Uterus (tissue), 4 donors: ENCODE measurements around the gene RSPO1. TPM values are rescaled to one million over a fixed set of nuclear protein-coding genes. Genes with fewer than 3 reads are reported as not detected.

Experiments
- DNase-seq, 2 donors: peaks; one replicate each; pipeline ENCODE4 v3.0.0-alpha.2; 2019 to 2020
- H3K27ac ChIP-seq, 2 donors: fragments of 200-600 bp; sonication (generic); 1 replicate in 1 of 2; 2 replicates in 1 of 2; pipeline ENCODE4 v1.5.1; 2016 to 2018
- H3K27me3 ChIP-seq, 2 donors: fragments of 200-600 bp; sonication (generic); one replicate each; pipeline ENCODE4 v1.5.1; 2018 to 2019; ENCODE audit warnings: control low read depth in 1 of 2
- H3K36me3 ChIP-seq, 2 donors: fragments of 200-600 bp; sonication (generic); one replicate each; pipeline ENCODE4 v1.5.1; 2019; ENCODE audit warnings: control low read depth in 1 of 2
- H3K4me1 ChIP-seq, 2 donors: fragments of 200-600 bp; sonication (generic); one replicate each; pipeline ENCODE4 v1.5.1; 2018 to 2019; ENCODE audit warnings: control low read depth in 1 of 2
- H3K4me3 ChIP-seq, 2 donors: fragments of 200-600 bp; sonication (generic); 1 replicate in 1 of 2; 2 replicates in 1 of 2; pipeline ENCODE4 v1.5.1; 2018 to 2019; ENCODE audit warnings: mild to moderate bottlenecking in 1 of 2
- H3K9me3 ChIP-seq, 2 donors: fragments of 200-600 bp; sonication (generic); one replicate each; pipeline ENCODE4 v1.5.1; 2019; ENCODE audit warnings: control low read depth in 1 of 2
- POLR2A ChIP-seq, 2 donors: fragments of 450-650 bp; IDR thresholded peaks; one replicate each; pipeline ENCODE4 v1.6.1; 2016; ENCODE audit warnings: antibody characterized with exemption in 2 of 2, mild to moderate bottlenecking in 1 of 2, moderate library complexity in 1 of 2
- intact Hi-C: fragments of 100-400 bp; cut with DNase I; formaldehyde crosslinking; loops from one replicate; pipeline ENCODE4 v1.15.1; 2023; ENCODE audit warnings: low total_unique reads
- total RNA-seq, 4 donors: library from RNA; depleted of rRNA in 3 of 4; stranded (reverse); fragments of >200 nt in 3 of 4; gene quantifications; one replicate each; pipeline versions ENCODE4 v1.1.0 to v1.2.4, GENCODE V29; 2014 to 2023
- TF ChIP-seq, protein P1 (sequence below), 4 experiments: fragments of 200-600 bp in 2 of 4; fragments of 450-650 bp in 2 of 4; sonication (generic) in 2 of 4; IDR thresholded peaks; one replicate each; pipeline ENCODE4 v1.5.1; 2016 to 2019; ENCODE audit warnings: antibody characterized with exemption in 4 of 4, mild to moderate bottlenecking in 2 of 4, moderate library complexity in 1 of 4
- donor health status: DM: yes; HTN: yes; CAD: no.

The RSPO1 gene
- total RNA-seq, 4 donors from 2014 or later, result 4.6 to 74.6 (median 29.9) TPM

DNA sequence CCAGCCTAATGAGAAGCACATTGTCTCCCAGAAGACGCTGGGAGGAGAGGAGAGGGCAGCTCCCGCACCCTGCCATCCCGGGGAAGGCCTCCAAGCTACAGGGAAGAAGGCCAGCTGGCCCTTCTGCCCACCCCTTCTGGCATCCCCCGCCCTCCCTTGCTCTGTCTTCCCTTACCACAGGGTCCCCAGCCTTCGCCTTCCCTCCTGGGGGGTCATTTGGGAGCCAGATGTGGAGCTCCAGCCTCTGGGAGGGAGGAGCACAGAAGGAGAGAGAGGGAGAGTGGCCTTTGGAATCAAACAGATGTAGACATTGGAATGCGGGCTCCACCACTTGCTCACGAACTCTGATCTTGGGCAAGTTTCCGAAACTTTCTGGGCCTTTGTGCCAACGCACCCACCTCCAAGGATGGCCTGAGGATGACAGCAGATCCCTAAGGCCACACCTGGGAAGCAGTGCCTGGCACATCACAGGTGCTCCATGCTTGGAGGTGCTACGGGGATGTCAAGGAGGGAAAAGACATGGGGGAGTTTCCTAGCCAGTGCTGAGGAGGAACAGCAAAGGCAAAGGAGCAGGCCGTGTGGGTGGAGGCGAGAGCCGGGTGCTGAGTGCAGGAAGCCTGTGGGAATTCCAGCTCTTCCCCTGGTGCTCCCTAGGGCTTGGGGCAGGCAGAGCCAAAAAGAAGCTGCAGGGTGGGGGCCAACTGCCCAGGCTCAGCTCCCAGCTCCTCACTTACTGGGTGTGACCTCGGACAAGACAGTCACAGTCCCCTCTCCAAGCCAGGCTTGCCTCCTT is 23.1 kb upstream of the RSPO1 start:
- Histone ChIP-seq H3K36me3 (no peaks in the 10 kb centered on the region), H3K4me1 (no peaks in the 10 kb centered on the region), H3K27ac (no peak overlapping the region), H3K27me3 (no peaks in the 10 kb centered on the region), H3K4me3 (no peak overlapping the region), H3K9me3 (no peaks in the 10 kb centered on the region)
- no peak for DNase-seq
- no peak for TF ChIP-seq POLR2A (IDR thresholded peaks at IDR 0.05)
- TF ChIP-seq, protein P1, sequence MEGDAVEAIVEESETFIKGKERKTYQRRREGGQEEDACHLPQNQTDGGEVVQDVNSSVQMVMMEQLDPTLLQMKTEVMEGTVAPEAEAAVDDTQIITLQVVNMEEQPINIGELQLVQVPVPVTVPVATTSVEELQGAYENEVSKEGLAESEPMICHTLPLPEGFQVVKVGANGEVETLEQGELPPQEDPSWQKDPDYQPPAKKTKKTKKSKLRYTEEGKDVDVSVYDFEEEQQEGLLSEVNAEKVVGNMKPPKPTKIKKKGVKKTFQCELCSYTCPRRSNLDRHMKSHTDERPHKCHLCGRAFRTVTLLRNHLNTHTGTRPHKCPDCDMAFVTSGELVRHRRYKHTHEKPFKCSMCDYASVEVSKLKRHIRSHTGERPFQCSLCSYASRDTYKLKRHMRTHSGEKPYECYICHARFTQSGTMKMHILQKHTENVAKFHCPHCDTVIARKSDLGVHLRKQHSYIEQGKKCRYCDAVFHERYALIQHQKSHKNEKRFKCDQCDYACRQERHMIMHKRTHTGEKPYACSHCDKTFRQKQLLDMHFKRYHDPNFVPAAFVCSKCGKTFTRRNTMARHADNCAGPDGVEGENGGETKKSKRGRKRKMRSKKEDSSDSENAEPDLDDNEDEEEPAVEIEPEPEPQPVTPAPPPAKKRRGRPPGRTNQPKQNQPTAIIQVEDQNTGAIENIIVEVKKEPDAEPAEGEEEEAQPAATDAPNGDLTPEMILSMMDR (IDR thresholded peaks at IDR 0.05), result no peak
- intact Hi-C loops, result no loop called here

DNA sequence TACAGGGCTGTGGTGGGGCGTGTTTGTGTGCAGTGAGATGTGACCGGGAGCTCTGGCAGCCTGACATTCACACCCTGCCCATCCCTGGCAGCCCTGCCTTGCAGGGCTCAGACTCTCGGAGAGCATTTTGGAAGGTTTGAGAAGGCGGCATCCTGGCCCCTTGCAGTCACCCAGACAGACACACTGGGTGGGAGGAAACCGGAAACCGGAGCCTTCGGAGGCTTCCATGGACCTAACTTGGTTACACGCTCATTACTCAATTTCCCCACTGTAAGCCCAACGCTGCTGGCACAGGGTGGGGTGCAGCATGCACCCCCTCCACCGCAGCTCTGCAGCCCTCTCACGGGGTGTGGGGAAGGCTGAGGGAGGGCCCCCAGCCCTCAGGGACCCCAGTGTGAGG is 22.2 kb upstream of the RSPO1 start:
- H3K27me3 ChIP-seq, result no peaks in the 10 kb centered on the region
- no peaks in the 10 kb centered on the region for H3K36me3 ChIP-seq
- no peak overlapping the region for H3K4me3 ChIP-seq
- no peaks in the 10 kb centered on the region for H3K4me1 ChIP-seq
- no peak overlapping the region for H3K27ac ChIP-seq
- H3K9me3 ChIP-seq, result no peaks in the 10 kb centered on the region
- DNase-seq, result no peak
- intact Hi-C loops, result no loop called here
- TF ChIP-seq POLR2A (IDR thresholded peaks at IDR 0.05), result no peak
- TF ChIP-seq, protein P1 (IDR thresholded peaks at IDR 0.05), result no peak

DNA sequence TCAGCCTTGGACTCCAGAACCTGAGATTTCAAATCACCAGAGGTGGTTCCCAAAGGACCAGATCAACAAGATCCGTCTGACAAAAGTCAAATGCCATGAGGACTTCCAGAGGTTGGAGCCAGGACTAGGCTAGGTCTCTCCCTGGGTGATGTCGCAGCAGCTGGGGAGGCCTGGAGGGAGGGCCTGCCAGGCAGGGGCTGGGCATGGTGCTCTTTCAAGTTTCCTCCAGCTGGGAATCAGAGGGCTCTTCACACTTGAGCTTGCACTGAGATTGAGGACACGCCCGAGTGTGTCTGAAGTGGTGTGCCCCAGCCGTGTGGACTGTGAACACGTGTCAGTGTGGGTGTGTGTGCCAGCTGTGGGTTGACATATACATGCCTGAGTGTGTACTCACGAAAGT is 21.3 kb upstream of the RSPO1 start:
- H3K4me1 ChIP-seq, result no peaks in the 10 kb centered on the region
- TF ChIP-seq POLR2A (IDR thresholded peaks at IDR 0.05), result no peak
- TF ChIP-seq, protein P1 (IDR thresholded peaks at IDR 0.05), result no peak
- no peaks in the 10 kb centered on the region for H3K36me3 ChIP-seq
- H3K9me3 ChIP-seq, result no peaks in the 10 kb centered on the region
- H3K27ac ChIP-seq, result no peak overlapping the region
- no peak overlapping the region for H3K4me3 ChIP-seq
- no peaks in the 10 kb centered on the region for H3K27me3 ChIP-seq
- DNase-seq, result no peak
- intact Hi-C loops, result no loop called here

DNA sequence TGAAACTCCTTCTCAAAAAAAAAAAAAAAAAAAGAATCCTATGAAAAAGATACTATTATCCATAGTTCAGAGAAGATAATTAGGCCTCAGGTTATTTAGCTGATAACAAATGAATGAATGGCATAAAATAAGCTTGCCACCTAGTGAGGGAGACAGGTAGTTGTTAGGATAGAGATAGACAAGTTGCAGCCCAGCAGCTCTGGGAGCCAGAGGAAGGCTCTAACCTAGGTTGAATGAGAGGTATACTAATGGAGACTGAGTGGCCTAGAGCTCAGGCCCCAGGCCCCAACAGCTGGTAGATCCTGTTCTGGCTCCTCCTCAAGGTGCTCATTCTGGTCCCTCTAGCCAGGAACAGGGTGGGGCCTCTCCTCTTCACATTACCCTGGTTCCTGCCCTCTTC is 20.6 kb upstream of the RSPO1 start:
- no peak overlapping the region for H3K27ac ChIP-seq
- H3K36me3 ChIP-seq, result no peaks in the 10 kb centered on the region
- no peak for TF ChIP-seq POLR2A (IDR thresholded peaks at IDR 0.05)
- TF ChIP-seq, protein P1 (IDR thresholded peaks at IDR 0.05), result no peak
- no peak overlapping the region for H3K4me3 ChIP-seq
- DNase-seq, result no peak
- intact Hi-C loops, result no loop called here
- H3K9me3 ChIP-seq, result no peaks in the 10 kb centered on the region
- H3K27me3 ChIP-seq, result no peaks in the 10 kb centered on the region
- no peaks in the 10 kb centered on the region for H3K4me1 ChIP-seq

DNA sequence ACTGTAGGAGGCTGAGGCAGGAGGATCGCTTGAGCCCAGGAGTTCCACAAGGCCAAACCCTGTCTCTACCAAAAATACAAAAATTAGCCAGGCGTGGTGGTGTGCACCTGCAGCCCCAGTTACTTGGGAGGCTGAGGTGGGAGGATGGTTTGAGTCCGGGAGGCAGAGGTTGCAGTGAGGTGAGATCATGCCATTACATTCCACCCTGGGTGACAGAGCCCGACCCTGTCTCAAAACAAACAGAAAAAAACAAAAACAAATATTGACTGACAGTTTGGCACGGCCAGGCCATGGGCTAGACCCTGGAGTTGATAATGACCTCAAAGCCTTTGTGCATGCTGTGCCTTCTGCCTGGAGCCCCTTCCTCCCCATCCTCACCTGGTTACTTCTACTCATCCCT is 19.2 kb upstream of the RSPO1 start:
- Histone ChIP-seq H3K27ac (no peak overlapping the region), H3K9me3 (no peaks in the 10 kb centered on the region), H3K36me3 (no peaks in the 10 kb centered on the region), H3K4me3 (no peak overlapping the region), H3K4me1 (no peaks in the 10 kb centered on the region), H3K27me3 (no peaks in the 10 kb centered on the region)
- TF ChIP-seq POLR2A (IDR thresholded peaks at IDR 0.05), result no peak
- TF ChIP-seq, protein P1 (IDR thresholded peaks at IDR 0.05), result no peak
- intact Hi-C loops, result no loop called here
- no peak for DNase-seq
